Measurements from ENCODE around the gene HBP1. TPM values are rescaled to one million over a fixed set of nuclear protein-coding genes. Genes with fewer than 3 reads are reported as not detected.

HBP1 gene
- total and polyA plus RNA-seq, 2 of the 13 experiments (the other 11 are each of a cell fraction or from before 2014, with no cell fraction given), result 22.9 to 44.1 TPM

DNA sequence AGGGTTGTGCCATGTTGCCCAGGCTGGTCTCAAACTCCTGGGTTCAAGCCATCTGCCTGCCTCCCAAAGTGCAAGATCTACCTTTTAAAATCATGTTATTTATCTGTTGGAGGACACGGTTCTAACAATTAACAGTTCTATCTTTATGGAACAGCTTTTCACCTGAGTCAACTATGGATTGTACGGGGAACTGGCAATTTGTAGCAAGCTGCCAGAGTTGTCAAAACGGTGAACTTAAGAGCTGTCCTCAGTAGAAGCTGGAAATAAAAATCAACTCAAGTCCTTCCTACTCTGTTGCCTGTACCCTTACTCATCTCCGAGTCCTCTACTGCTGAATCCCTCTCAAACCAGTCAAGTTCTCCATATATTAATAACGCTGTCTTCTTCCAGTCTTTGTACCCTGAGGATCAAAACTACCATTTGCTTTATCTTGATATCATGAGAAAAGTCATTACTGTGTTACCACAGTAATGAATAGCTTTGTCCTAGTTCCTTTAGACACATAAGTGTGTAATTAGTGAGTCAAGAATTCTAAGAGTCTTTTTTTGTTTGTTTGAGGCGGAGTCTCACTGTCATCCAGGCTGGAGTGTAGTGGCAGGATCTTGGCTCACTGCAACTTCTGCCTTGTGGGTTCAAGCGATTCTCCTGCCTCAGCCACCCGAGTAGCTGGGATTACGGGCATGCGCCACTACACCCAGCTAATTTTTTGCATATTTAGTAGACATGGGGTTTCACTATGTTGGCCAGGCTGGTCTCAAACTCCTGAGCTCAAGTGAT lies 28.2 kb downstream of the HBP1 start:
- Histone ChIP-seq H3K9me3 (ENCODE audit: low read length) (no peaks in the 10 kb centered on the region), H3K4me1 (ENCODE audit: insufficient read depth, low read length) (no peaks in the 10 kb centered on the region), H3K9ac (ENCODE audit: insufficient read depth, low read depth, low read length) (no peak overlapping the region), H3K4me3 (replicated peaks in 1 of 3; ENCODE audit: insufficient read depth in 1 of 3, low read depth in 2 of 3, low read length in 3 of 3) (no peak overlapping the region), H3K27me3 (ENCODE audit: control insufficient read depth in 1 of 2, insufficient read depth in 2 of 2, low read length in 2 of 2) (no peaks in the 10 kb centered on the region), H4K20me1 (ENCODE audit: insufficient read depth, low read length) (no peaks in the 10 kb centered on the region), H3K27ac (ENCODE audit: extremely low read length, insufficient read depth, low read length) (no peak overlapping the region), H3K79me2 (ENCODE audit: insufficient read depth, low read length) (no peaks in the 10 kb centered on the region), H2AFZ (ENCODE audit: low read length) (no peak overlapping the region), H3K4me2 (ENCODE audit: low read depth, low read length) (no peak overlapping the region), H3K36me3 (replicated peaks in 1 of 2; ENCODE audit: control insufficient read depth in 1 of 2, insufficient read depth in 2 of 2, low read length in 2 of 2) (peaks cover 4 to 44% of the 10 kb centered on the region in 2 experiments; a peak in 4 of 5 replicates)
- intact Hi-C loops (cut with micrococcal nuclease; ENCODE audit: unreplicated experiment) (no loop called here), in situ Hi-C loops (cut with HindIII; ENCODE audit: extremely low pct_ligation_motif_present, low pct_unique_long_range_greater_than_20kb) (no loop called here)
- 97% methylated on average over 10 of the region's 10 CpGs for WGBS (ENCODE audit: low lambda C conversion rate)
- FAIRE-seq (no peak), DNase-seq (ENCODE audit: low spot score) (no peak), ATAC-seq (no peak)
- no TSS peak for BruUV-seq (replicated peaks)
- TF ChIP-seq ZNF839 (CRISPR knock-in tag; IDR thresholded peaks at IDR 0.05; ENCODE audit: borderline replicate concordance) (no peak), ZNF264 (CRISPR knock-in tag; IDR thresholded peaks at IDR 0.05) (no peak), ZFX (CRISPR knock-in tag; IDR thresholded peaks at IDR 0.05; ENCODE audit: low read depth) (no peak), ZNF317 (CRISPR knock-in tag; IDR thresholded peaks at IDR 0.05) (no peak), MEF2D (CRISPR knock-in tag; IDR thresholded peaks at IDR 0.05) (no peak), ZNF788 (CRISPR knock-in tag; IDR thresholded peaks at IDR 0.05; ENCODE audit: borderline replicate concordance) (no peak), CCAR2 (optimal IDR thresholded peaks at IDR 0.05; ENCODE audit: low read depth, low read length) (no peak), ZNF121 (CRISPR knock-in tag; IDR thresholded peaks at IDR 0.05) (no peak), ISX (CRISPR knock-in tag; conservative IDR thresholded peaks at IDR 0.05) (no peak), GATAD2A (CRISPR knock-in tag; IDR thresholded peaks at IDR 0.05) (no peak)
- POLR2A ChIA-PET, result interaction anchor here (1.6 kb wide), 1 partner anchor 29 kb away, joined by 4 read pairs; the partner anchor contains the start of gene HBP1
- CTCF ChIA-PET (ENCODE audit: low intra/inter-chr PET ratio, low total read pairs), result no interaction called here

Measured in HepG2 (cell line).